CD4-positive, alpha-beta T cell treated with Interleukin-17A for 1 hour (primary cell): Measurements from ENCODE around the gene FRMD1.

Source experiments
- DNase-seq: peaks from one replicate; pipeline ENCODE4 v3.0.0-alpha.2; 2020

The FRMD1 gene

GRCh38 chr6:168021581-168021980 is 57.4 kb downstream of the FRMD1 start:
- no peak for DNase-seq

GRCh38 chr6:168020242-168020641 is 58.8 kb downstream of the FRMD1 start:
- DNase-seq: no peak

DNA sequence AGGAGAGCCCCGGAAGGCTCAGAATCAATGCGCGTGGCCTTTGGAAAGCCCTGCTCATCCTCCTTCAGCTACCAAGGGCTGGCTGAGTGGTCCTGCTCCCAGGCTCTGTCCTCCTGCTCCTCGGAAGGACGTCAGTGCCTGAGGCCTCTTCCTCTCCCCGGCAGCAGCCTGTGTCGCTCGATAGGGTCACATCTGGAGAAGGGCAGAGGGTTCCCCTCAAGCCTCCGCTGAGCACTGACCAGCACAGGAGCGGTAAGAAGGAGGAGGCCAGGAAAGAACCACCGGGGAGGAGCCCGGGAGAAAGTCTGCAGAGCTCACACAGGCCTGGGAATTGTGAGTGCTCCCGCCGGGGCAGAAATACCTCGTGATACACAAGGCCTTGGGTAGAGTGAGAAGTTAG is 60.3 kb downstream of the FRMD1 start:
- no peak for DNase-seq

DNA sequence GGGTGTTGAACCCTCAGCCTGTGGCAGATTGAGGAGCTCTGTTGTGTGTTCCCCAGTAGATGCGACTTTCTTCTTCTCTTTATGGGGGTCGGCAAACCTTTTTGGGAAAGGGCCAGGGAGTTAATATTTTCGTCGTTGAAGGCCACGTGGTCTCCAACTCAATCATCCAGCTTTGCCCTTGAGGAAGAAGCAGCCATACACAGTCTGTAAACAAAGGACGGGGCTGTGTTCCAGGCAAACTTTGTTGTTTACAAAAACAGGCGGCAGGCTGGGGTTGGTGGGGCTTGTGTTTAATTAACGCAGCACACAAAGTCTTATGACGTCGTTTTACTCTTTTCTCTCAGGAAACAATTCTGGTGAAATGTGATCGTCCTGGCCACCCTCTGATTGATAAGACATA is 61.4 kb downstream of the FRMD1 start:
- DNase-seq: no peak

DNA sequence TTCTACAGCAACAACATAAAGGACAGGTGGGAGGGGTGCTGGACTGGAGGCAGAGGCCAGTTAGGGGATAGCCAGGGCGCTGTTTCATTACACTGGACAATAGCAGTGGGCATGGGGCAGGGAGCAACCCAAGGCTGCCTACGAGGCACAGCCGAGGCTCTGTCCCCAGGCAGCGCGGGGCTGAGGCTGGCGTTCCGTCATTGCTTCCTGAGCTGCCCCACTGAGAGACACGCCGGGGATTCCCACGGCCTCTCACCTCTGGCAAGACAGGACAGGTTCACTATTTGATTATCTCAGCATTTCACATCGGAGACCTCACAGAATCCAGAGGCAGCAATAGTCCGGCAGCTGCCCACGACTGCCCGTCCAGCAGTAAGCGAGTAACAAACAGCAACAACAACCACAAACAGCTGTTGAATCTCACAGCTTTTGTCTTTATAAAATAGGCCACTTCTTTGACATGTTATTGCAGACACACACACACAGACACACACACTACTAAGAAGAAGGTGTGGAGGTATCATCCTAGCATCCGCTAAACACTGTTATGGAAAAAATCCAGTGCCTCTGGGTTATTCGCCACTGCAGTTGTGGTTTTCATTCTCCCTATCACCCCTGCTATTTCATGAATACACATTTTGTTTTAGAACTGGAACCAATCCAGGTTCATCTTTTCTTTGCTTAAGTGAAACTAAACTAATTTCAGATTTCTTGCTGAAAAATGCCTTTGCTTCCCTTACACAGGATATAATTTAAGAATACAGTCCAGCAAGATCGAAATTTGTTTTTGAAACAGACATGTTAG is 62.1 kb downstream of the FRMD1 start:
- no peak for DNase-seq

DNA sequence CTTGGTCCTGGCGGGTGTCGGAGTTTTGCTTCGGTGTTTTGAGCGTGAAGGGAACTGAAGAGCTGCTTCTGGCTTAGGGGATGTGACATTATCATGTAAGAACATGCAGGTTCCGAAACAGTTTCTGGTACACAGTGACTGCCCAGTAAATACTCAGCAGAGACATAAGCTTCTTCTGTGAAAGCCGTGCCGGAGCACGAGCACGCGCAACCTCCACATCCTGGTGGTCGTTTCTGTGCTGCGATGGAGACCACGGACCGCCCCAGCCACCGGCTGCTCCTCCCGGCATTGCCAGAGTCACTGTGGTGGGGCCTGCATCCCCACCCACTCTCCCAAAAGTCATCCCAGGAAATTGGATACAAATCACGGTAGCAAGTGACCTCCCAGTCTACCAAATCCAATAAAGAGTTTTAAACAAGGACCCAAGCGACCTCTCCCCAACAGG is 62.8 kb downstream of the FRMD1 start:
- no peak for DNase-seq

DNA sequence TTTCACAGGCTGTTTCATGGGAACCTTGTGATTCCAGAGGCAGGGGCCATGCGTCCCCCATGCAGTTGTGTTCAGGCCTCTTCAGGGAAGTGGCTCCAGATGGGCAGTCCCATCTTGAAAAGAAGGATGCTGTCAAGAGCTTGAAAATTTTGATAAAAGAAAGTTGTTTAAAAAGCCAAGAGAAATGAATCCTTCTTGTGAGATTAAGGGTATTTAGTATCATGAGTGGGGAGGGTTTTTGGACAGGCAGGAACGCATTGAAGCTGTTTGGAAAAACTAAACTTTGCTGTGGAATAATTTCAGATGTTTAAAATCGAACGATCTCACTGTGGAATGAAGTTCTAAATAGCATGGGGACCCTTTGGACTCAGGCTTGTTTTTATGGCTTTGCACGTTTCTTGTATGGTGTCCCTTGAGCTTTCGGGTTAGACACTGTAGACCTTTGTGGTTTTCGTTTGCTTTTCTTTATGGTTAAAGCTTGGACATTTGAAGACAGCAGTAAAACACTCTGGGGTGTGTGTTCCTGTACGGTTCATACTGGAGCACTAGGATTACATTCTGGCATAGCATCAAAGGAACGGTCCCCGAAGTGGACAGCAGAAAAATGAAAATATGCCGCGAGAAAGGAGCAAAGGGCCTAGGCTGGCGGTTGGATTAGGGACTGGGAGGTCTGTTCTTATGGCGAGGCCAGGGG is 63.4 kb downstream of the FRMD1 start:
- DNase-seq: no peak

DNA sequence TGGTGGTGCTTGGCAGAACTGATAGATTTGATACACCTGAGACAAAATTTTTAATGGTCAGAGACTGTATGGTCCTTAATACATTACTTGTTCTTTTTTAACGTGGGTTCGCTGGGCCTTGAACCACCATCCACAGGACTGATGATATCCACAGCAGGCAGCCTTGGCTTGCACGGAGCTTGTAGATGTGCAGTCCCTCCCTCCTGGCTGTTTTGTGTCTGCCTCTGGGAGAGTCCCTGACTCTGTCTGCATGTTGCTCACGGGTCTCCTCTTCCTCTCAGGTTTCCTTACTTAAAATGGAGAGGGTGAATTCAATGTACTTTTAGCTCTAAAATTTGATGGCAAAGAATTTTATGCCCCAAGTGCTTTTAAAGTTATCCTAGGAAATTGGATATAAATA is 64.0 kb downstream of the FRMD1 start:
- DNase-seq: no peak

DNA sequence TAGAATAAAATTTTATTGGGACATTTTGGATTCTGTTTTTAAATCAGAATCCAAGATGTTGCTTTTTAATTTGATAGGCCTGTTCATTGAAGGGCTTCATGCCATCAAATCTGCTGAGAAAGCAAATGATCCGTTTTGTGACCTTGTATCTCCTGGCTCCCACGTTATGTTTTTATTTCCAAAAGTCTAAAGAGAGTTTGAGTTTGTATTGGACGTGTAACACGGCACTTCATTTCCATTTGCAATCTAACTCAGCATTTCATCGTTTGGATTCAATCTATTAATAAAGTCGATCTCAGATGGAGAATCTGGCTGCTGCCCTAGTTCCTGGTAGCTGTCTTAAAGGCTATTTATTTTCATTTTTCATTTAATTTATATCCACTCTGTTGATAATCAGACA is 64.6 kb downstream of the FRMD1 start:
- DNase-seq: no peak

DNA sequence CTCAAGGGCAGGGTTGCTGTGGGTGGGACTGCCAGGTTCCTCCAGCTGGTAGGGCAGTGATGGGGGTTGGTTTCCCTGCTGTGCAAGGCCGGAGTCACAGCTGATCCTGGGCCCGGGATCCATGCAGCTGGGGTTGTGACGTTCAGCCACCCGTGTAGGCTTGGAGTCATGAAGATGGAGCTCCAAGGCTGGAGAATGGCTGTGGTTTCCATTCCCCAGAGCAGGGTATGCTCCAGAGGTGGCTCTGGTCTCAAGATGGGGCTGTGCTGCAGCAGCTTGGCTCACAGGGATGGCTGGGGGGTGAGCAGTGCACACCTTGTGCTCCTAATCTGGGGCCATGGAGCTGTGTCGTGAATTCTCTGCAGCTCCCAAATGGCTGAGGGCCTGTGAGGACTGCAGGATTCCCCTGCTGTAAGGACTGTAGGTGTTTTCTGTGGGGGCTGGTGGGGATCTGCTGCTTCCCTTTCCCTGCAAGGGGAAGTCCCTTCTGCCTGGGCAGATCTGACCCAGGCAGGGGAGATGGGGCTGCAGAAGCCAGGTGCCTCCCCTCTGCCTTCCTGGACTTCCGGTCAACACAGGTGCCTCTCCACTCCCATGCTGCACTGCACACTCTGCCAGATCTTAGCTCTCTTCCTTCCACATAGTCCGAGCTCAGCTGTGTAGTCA is 65.6 kb downstream of the FRMD1 start:
- no peak for DNase-seq

DNA sequence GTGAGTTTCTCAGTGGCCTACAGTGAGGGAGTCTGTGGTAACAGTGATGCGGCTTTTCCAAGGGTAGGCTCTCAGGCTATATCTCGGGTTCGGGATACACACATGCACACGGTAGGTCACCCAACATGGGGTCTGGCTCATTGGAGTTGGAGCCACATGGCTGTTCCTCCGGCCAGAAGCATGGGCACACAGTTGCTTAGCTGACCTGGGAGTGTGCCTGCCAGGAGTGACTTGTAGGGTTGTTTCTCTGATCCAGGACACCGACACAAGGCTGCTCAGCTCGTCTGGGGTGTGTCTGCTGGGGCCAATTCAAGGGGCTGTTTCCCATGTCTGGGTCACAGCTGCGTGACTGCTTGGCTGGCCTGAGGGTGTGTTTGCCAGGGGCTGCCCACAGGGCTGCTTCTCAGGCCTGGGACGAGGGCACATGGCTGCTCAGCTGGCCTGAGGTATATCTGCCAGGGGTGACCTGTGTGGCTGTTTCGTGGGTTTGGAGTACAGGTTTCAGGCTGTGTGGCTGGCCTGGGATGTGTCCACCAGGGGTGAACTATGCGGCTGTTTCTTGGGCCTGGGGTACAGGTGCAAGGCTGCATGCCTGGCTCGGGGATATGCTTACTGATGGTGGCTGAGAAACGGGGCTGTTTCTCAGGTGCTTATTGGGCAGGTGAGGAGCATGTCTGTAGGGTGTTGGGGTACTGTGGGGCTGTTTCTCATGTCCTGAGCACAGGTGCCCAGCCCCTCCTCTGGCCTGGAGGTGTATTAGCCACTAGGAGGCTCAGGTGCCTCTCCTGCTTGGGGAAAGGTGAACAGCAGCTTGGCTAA is 66.4 kb downstream of the FRMD1 start:
- DNase-seq: no peak

DNA sequence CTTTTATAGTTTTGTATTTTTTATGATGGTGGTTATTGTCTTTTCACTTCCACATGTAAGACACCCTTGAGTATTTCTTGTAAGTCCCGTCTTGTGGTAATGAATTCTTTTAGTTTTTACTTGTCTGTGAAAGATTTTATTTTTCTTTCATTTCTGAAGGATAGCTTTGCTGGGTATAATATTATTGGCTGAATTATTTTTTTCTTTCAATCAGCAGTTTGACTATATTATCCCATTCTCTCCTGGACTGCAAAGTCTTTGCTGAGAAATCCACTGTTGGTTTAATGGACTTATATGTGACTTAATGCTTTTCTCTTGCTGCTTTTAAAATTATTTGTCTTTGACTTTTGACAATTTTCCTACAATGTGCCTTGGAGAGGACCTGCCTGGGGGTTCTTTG is 67.7 kb downstream of the FRMD1 start:
- no peak for DNase-seq

DNA sequence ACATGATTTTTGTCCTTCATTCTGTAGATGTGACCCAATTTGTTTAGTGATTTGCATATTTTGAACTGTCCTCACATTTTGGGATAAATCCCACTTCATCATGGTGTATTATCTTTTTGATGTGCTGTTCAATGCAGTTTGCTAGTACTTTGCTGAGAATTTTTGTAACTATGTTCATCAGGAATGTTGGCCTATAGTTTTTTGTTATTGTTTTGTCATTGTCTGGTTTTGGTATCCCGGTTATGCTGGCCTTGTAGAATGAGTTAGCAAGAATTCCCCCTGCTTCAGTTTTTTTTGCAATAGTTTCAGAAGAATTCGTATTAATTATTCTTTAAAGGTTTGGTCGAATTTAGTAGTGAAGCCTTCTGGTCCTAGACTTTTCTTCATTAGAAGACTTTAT is 69.7 kb downstream of the FRMD1 start:
- no peak for DNase-seq

- DNase-seq: no peak
These were observed 71.2 kb downstream of the FRMD1 start for GRCh38 chr6:168007592-168008338.

DNA sequence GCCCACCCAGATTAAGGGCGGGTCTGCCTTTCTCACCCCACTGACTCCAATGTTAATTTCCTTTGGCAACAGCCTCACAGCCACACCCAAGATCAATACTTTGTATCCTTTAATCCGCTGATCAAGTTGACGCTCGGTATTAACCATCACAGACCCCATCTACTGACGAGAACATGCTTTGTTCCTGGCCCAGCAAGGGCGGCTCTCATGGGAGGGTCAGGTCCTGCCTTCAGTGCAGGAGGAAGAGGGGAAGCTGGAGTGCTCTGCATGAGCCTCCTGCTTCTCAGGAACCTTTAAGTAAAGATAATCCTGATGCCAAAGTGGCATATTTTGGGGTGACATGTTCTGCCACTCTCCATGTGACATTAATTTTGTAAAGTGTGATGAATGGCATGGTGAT is 73.2 kb downstream of the FRMD1 start:
- no peak for DNase-seq

GRCh38 chr6:168004945-168005344 is 74.1 kb downstream of the FRMD1 start:
- DNase-seq: no peak

DNA sequence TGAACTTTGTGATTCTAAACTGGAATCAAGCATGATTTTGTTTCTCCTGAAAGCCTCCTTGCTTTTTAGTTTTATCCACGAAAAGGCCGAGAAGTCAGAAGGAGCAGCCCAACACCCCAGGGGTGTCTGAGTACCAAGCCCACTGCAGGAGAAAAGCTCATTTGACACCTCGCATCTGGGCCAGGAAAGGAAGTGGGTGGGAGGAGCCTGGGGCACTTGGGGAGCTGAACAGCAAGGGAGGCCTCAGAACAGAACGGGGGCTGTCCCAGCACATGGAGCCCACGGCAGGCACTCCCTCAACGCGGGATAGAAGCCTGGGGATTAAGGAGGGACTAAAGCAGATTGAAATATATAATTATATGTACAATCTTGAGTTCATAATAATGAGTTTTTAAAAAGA is 75.0 kb downstream of the FRMD1 start:
- DNase-seq: no peak
